ENCODE data around the gene GARIN5A. TPM values are rescaled to one million over a fixed set of nuclear protein-coding genes. Genes with fewer than 3 reads are reported as not detected.

Gene GARIN5A
- polyA plus RNA-seq, 3 donors, result 0.41 TPM; not detected in 2

DNA sequence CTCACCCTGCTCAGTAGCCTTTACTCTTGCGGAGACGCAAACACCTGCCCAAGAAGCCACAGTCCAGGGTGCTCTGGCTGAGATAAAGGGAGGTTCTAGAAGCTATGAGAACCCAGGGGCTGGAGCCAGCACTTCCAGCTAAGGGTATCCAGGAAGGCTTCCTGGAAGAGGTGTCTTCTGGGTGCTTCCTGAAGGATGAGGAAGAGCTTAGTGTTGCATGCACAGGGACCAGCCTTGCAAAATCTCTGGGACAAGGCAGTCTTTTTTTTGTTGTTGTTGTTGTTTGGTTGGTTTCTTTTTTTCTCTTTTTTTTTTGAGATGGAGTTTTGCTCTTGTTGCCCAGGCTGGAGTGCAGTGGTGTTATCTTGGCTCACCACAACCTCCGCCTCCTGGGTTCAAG, 23.4 kb downstream of the GARIN5A start:
- intact Hi-C loops (cut with micrococcal nuclease), result no loop called here
- H3K9me3 Mint-ChIP-seq, result peaks cover 0 to 5% (median 0%) of the 10 kb centered on the region in 7 donors

DNA sequence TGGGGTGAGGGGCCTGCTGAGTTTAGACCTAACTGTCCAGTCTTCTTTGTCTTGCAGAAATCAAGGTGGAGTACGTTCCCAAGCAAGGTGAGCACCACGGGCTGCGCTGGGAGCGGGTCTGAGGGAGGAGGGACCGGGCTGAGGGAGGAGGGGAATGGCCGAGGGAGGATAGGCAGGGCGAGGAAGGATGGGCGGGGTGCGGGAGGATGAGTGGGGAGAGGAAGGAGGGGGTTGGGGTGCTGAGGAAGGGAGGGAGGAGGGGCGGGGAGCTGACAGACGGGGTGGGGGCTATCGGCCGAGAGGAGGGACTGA, 25.5 kb downstream of the GARIN5A start:
- TF ChIP-seq, protein P1, sequence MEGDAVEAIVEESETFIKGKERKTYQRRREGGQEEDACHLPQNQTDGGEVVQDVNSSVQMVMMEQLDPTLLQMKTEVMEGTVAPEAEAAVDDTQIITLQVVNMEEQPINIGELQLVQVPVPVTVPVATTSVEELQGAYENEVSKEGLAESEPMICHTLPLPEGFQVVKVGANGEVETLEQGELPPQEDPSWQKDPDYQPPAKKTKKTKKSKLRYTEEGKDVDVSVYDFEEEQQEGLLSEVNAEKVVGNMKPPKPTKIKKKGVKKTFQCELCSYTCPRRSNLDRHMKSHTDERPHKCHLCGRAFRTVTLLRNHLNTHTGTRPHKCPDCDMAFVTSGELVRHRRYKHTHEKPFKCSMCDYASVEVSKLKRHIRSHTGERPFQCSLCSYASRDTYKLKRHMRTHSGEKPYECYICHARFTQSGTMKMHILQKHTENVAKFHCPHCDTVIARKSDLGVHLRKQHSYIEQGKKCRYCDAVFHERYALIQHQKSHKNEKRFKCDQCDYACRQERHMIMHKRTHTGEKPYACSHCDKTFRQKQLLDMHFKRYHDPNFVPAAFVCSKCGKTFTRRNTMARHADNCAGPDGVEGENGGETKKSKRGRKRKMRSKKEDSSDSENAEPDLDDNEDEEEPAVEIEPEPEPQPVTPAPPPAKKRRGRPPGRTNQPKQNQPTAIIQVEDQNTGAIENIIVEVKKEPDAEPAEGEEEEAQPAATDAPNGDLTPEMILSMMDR (IDR thresholded peaks at IDR 0.05), result no peak
- H3K9ac ChIP-seq (ENCODE audit: insufficient read depth, low read length, poor library complexity, severe bottlenecking), result no peak overlapping the region

More for the DNA sequence above, 23.4 kb downstream of the GARIN5A start:
- Mint-ChIP-seq H3K4me1 (no peaks in the 10 kb centered on the region), H3K36me3 (no peaks in the 10 kb centered on the region), H3K4me3 (no peak overlapping the region), H3K27me3 (ENCODE audit: low read depth in 3 of 3) (peaks cover 16 to 30% (median 18%) of the 10 kb centered on the region in 3 donors), H3K27ac (no peak overlapping the region)
- no peaks in the 10 kb centered on the region for H3K9me3 ChIP-seq (replicated peaks in 1 of 2; ENCODE audit: control insufficient read depth in 1 of 2, insufficient read depth in 1 of 2, low read length in 2 of 2)
- DNase-seq, result no peak
- H3K4me2 ChIP-seq (replicated peaks; ENCODE audit: extremely low read depth, low read length, poor library complexity, severe bottlenecking), result no peak overlapping the region
- no peaks in the 10 kb centered on the region for H3K4me1 ChIP-seq (ENCODE audit: control insufficient read depth in 1 of 2, insufficient read depth in 2 of 2, low read length in 2 of 2)
- H2AFZ ChIP-seq (ENCODE audit: insufficient read depth, low read depth, low read length, poor library complexity, severe bottlenecking), result no peak overlapping the region
- no CpG with 5 or more reads among the region's 3 CpGs for WGBS (ENCODE audit: insufficient coverage)
- H4K20me1 ChIP-seq (ENCODE audit: insufficient read depth, low read length), result no peaks in the 10 kb centered on the region
- no peak overlapping the region for H3K4me3 ChIP-seq (replicated peaks in 1 of 3; ENCODE audit: low read depth in 2 of 3, low read length in 3 of 3)
- H3K27ac ChIP-seq (ENCODE audit: low read depth in 1 of 2, low read length in 2 of 2), result no peak overlapping the region
- no peak overlapping the region for H3K9ac ChIP-seq (ENCODE audit: insufficient read depth, low read length, poor library complexity, severe bottlenecking)
- no peaks in the 10 kb centered on the region for H3K36me3 ChIP-seq (replicated peaks in 1 of 2; ENCODE audit: control insufficient read depth in 1 of 2, insufficient read depth in 2 of 2, low read length in 2 of 2)
- no peaks in the 10 kb centered on the region for H3K79me2 ChIP-seq (ENCODE audit: insufficient read depth, low read length)
- TF ChIP-seq, protein P1 (IDR thresholded peaks at IDR 0.05), result no peak
- H3K27me3 ChIP-seq (ENCODE audit: control insufficient read depth in 2 of 2, insufficient read depth in 2 of 2, low read length in 2 of 2), result peaks cover 0 to 3% of the 10 kb centered on the region in 2 donors

More for the DNA sequence above, 25.5 kb downstream of the GARIN5A start:
- Histone ChIP-seq H3K27me3 (ENCODE audit: control insufficient read depth in 2 of 2, insufficient read depth in 2 of 2, low read length in 2 of 2) (peaks cover 0 to 2% of the 10 kb centered on the region in 2 donors), H3K27ac (ENCODE audit: low read depth in 1 of 2, low read length in 2 of 2) (no peak overlapping the region), H4K20me1 (ENCODE audit: insufficient read depth, low read length) (no peaks in the 10 kb centered on the region), H3K9me3 (replicated peaks in 1 of 2; ENCODE audit: control insufficient read depth in 1 of 2, insufficient read depth in 1 of 2, low read length in 2 of 2) (no peaks in the 10 kb centered on the region), H3K79me2 (ENCODE audit: insufficient read depth, low read length) (no peaks in the 10 kb centered on the region), H3K4me1 (ENCODE audit: control insufficient read depth in 1 of 2, insufficient read depth in 2 of 2, low read length in 2 of 2) (no peaks in the 10 kb centered on the region), H3K36me3 (replicated peaks in 1 of 2; ENCODE audit: control insufficient read depth in 1 of 2, insufficient read depth in 2 of 2, low read length in 2 of 2) (no peaks in the 10 kb centered on the region), H3K4me3 (replicated peaks in 1 of 3; ENCODE audit: low read depth in 2 of 3, low read length in 3 of 3) (no peak overlapping the region), H2AFZ (ENCODE audit: insufficient read depth, low read depth, low read length, poor library complexity, severe bottlenecking) (no peak overlapping the region), H3K4me2 (replicated peaks; ENCODE audit: extremely low read depth, low read length, poor library complexity, severe bottlenecking) (no peak overlapping the region)
- Mint-ChIP-seq H3K27ac (no peak overlapping the region), H3K27me3 (ENCODE audit: low read depth in 3 of 3) (peaks cover 8 to 14% (median 12%) of the 10 kb centered on the region in 3 donors), H3K9me3 (peaks cover 0 to 8% (median 4%) of the 10 kb centered on the region in 7 donors), H3K36me3 (no peaks in the 10 kb centered on the region), H3K4me1 (no peaks in the 10 kb centered on the region), H3K4me3 (no peak overlapping the region)
- intact Hi-C loops (cut with micrococcal nuclease), result no loop called here
- DNase-seq, result no peak
- 55% methylated on average over 11 of the region's 13 CpGs for WGBS (ENCODE audit: insufficient coverage)

Data from CD14-positive monocyte (primary cell).